IMR-90 (cell line): ENCODE results near the gene LSM12. TPM values are rescaled to one million over a fixed set of nuclear protein-coding genes. Genes with fewer than 3 reads are reported as not detected.
A peak's percentile ranks its signal among the peaks of the same experiment; 100 is the strongest.

ENCODE experiments used
- ATAC-seq: fragments of 200-7000 bp; cut with Tn5 transposase; 2 replicates; pipeline ENCODE4 v1.9.1; 2020; ENCODE audit warnings: low read depth, mild to moderate bottlenecking, moderate library complexity
- BruUV-seq: library from RNA; stranded (reverse); fragments of 400-500 nt; replicated peaks from 2 replicates; lab custom pipeline; 2021; lab: Mats Ljungman, UMichigan
- CTCF ChIA-PET: fragments of 300-600 bp; formaldehyde crosslinking; extraction: SDS; loops from one replicate; lab custom pipeline; 2021; ENCODE audit warnings: antibody characterized with exemption; lab: Yijun Ruan, JAX
- POLR2A ChIA-PET: fragments of 300-600 bp; sonication (Branson Sonifier 250); formaldehyde crosslinking; loops from one replicate; lab custom pipeline; 2022; ENCODE audit warnings: antibody characterized with exemption; ENCODE audit not compliant: unreplicated experiment; lab: Charles Lee
- DNase-seq: peaks from one replicate; pipeline ENCODE4 v3.0.0; 2013
- H2AFZ ChIP-seq: replicated peaks from 2 replicates; pipeline ENCODE3; 2013; ENCODE audit warnings: low read length, mild to moderate bottlenecking; ENCODE audit not compliant: poor library complexity
- H2AK5ac ChIP-seq: 2 replicates; pipeline ENCODE4 v1.6.1; 2013; ENCODE audit warnings: low read depth, low read length, inconsistent platforms
- H2AK9ac ChIP-seq: replicated peaks from 2 replicates; pipeline ENCODE3; 2013; ENCODE audit warnings: mild to moderate bottlenecking, low read depth, low read length, moderate library complexity; ENCODE audit not compliant: poor library complexity
- H2BK120ac ChIP-seq: 2 replicates; pipeline ENCODE4 v1.6.1; 2013; ENCODE audit warnings: low read depth, low read length, inconsistent platforms
- H2BK15ac ChIP-seq: 3 replicates; pipeline ENCODE4 v1.6.1; 2013; ENCODE audit warnings: low read depth, low read length, inconsistent platforms
- H2BK20ac ChIP-seq: 2 replicates; pipeline ENCODE4 v1.6.1; 2013; ENCODE audit warnings: low read depth, mild to moderate bottlenecking, inconsistent platforms, low read length, moderate library complexity
- H2BK5ac ChIP-seq: 2 replicates; pipeline ENCODE4 v1.6.1; 2013; ENCODE audit warnings: mild to moderate bottlenecking, low read depth, low read length, inconsistent platforms; ENCODE audit not compliant: poor library complexity, severe bottlenecking
- H3K14ac ChIP-seq: replicated peaks from 2 replicates; pipeline ENCODE4 v1.6.1; 2013; ENCODE audit warnings: low read depth, low read length, inconsistent platforms
- H3K18ac ChIP-seq: 2 replicates; pipeline ENCODE4 v1.6.1; 2013; ENCODE audit warnings: low read depth, low read length, control low read depth
- H3K23ac ChIP-seq: 2 replicates; pipeline ENCODE4 v1.6.1; 2013; ENCODE audit warnings: low read depth, low read length, inconsistent platforms
- H3K27ac ChIP-seq: 2 replicates; pipeline ENCODE4 v1.5.1; 2013; ENCODE audit warnings: mild to moderate bottlenecking, control low read depth, low read length; ENCODE audit not compliant: insufficient read depth
- H3K27me3 ChIP-seq: 2 replicates; pipeline ENCODE4 v1.6.1; 2013; ENCODE audit warnings: low read length; ENCODE audit not compliant: control insufficient read depth, insufficient read depth
- H3K36me3 ChIP-seq: 2 replicates; pipeline ENCODE4 v1.6.1; 2013; ENCODE audit warnings: low read length, mixed read lengths; ENCODE audit not compliant: control insufficient read depth, insufficient read depth
- H3K4ac ChIP-seq: 2 replicates; pipeline ENCODE4 v1.6.1; 2013; ENCODE audit warnings: low read depth, low read length, inconsistent platforms
- H3K4me1 ChIP-seq: 2 replicates; pipeline ENCODE4 v1.6.1; 2013; ENCODE audit warnings: low read length, mixed read lengths; ENCODE audit not compliant: control insufficient read depth, insufficient read depth
- H3K4me2 ChIP-seq: 2 replicates; pipeline ENCODE4 v1.6.1; 2013; ENCODE audit warnings: low read depth, mild to moderate bottlenecking, control low read depth, low read length, moderate library complexity
- H3K4me3 ChIP-seq: 2 replicates; pipeline ENCODE4 v1.5.1; 2013; ENCODE audit warnings: low read depth, mild to moderate bottlenecking, control low read depth, low read length, moderate library complexity; ENCODE audit not compliant: insufficient read depth
- H3K56ac ChIP-seq: 2 replicates; pipeline ENCODE4 v1.6.1; 2013; ENCODE audit warnings: low read length, inconsistent platforms; ENCODE audit not compliant: insufficient read depth; ENCODE audit errors: extremely low read depth
- H3K79me1 ChIP-seq, 2 experiments: 2 replicates each; pipeline ENCODE4 v1.6.1; 2013; ENCODE audit warnings: low read length in 2 of 2, inconsistent platforms in 1 of 2, low read depth in 1 of 2
- H3K9ac ChIP-seq: 2 replicates; pipeline ENCODE4 v1.6.1; 2013; ENCODE audit warnings: low read depth, low read length, control low read depth
- H3K9me1 ChIP-seq: 2 replicates; pipeline ENCODE4 v1.6.1; 2013; ENCODE audit warnings: low read length, inconsistent platforms; ENCODE audit not compliant: insufficient read depth
- H3K9me3 ChIP-seq: 2 replicates; pipeline ENCODE4 v1.6.1; 2013; ENCODE audit warnings: low read length; ENCODE audit not compliant: control insufficient read depth, insufficient read depth
- H4K20me1 ChIP-seq: 2 replicates; pipeline ENCODE4 v1.6.1; 2013; ENCODE audit warnings: low read length, inconsistent platforms; ENCODE audit not compliant: insufficient read depth
- H4K5ac ChIP-seq: 2 replicates; pipeline ENCODE4 v1.6.1; 2013; ENCODE audit warnings: mild to moderate bottlenecking, low read depth, low read length, control low read depth
- H4K8ac ChIP-seq, 2 experiments: 2 replicates each; pipeline ENCODE4 v1.6.1; 2013; ENCODE audit warnings: low read depth in 2 of 2, low read length in 2 of 2, control low read depth in 1 of 2, inconsistent platforms in 1 of 2
- H4K91ac ChIP-seq: 2 replicates; pipeline ENCODE4 v1.6.1; 2013; ENCODE audit warnings: low read depth, low read length, inconsistent platforms; ENCODE audit not compliant: insufficient read depth
- BHLHE40 ChIP-seq: fragments of 150-350 bp; IDR thresholded peaks from 2 replicates; pipeline ENCODE4 v1.6.1; 2016; ENCODE audit warnings: mild to moderate bottlenecking, low read depth, low read length
- CHD1 ChIP-seq: IDR thresholded peaks from 2 replicates; pipeline ENCODE4 v1.6.1; 2012; ENCODE audit warnings: low read depth, low read length, improper control_type of control experiment
- ELK1 ChIP-seq: fragments of 150-350 bp; IDR thresholded peaks from 2 replicates; pipeline ENCODE4 v1.6.1; 2016; ENCODE audit warnings: low read depth, mild to moderate bottlenecking, low read length, moderate library complexity, borderline replicate concordance
- MAFK ChIP-seq: IDR thresholded peaks from 2 replicates; pipeline ENCODE4 v1.6.1; 2012; ENCODE audit warnings: low read depth, low read length, improper control_type of control experiment
- MAZ ChIP-seq: IDR thresholded peaks from 2 replicates; pipeline ENCODE4 v1.6.1; 2012; ENCODE audit warnings: low read depth, mild to moderate bottlenecking, low read length, improper control_type of control experiment, moderate library complexity, borderline replicate concordance
- MXI1 ChIP-seq: IDR thresholded peaks from 2 replicates; pipeline ENCODE4 v1.6.1; 2012; ENCODE audit warnings: low read depth, mild to moderate bottlenecking, low read length, moderate library complexity, borderline replicate concordance
- NFE2L2 ChIP-seq: fragments of 150-350 bp; IDR thresholded peaks from 2 replicates; pipeline ENCODE4 v1.6.1; 2016; ENCODE audit warnings: low read depth, mild to moderate bottlenecking, low read length
- RAD21 ChIP-seq: IDR thresholded peaks from 2 replicates; pipeline ENCODE4 v1.6.1; 2012; ENCODE audit warnings: low read length, improper control_type of control experiment
- RCOR1 ChIP-seq: IDR thresholded peaks from 2 replicates; pipeline ENCODE4 v1.6.1; 2012; ENCODE audit warnings: mild to moderate bottlenecking, low read length, improper control_type of control experiment; ENCODE audit not compliant: insufficient replicate concordance
- RFX5 ChIP-seq: IDR thresholded peaks from 2 replicates; pipeline ENCODE4 v1.8.0; 2012; ENCODE audit warnings: low read depth, mild to moderate bottlenecking, low read length, moderate library complexity
- WGBS, 2 experiments: methylation state at CpG; one replicate each; pipeline versions ENCODE4 v1.1.5 to v1.1.7; 2013; ENCODE audit warnings: missing lambda C conversion rate in 2 of 2; ENCODE audit not compliant: insufficient read length in 1 of 2; ENCODE audit errors: extremely low coverage in 2 of 2; 5-methylcytosine and 5-hydroxymethylcytosine counted together
- dilution Hi-C: fragments of 300-500 bp; cut with HindIII; formaldehyde crosslinking; loops from one replicate; pipeline ENCODE4 v1.14.3; 2018; ENCODE audit warnings: low sequenced_read_pairs; ENCODE audit not compliant: unreplicated experiment
- in situ Hi-C: fragments of 300-500 bp; cut with MboI; formaldehyde crosslinking; loops from 3 replicates; pipeline ENCODE4 v1.14.3; 2019; ENCODE audit warnings: low sequenced_read_pairs, inconsistent platforms, mixed read lengths
- intact Hi-C: fragments of 100-400 bp; cut with micrococcal nuclease; formaldehyde crosslinking; loops from 2 replicates; pipeline ENCODE4 v1.10.0; 2022
- polyA plus RNA-seq, 3 experiments: library from polyadenylated mRNA; depleted of rRNA; stranded (reverse); fragments of >200 nt; gene quantifications; 2 replicates each; pipeline ENCODE4 v1.2.3, GENCODE V29; 2012; ENCODE audit warnings: low replicate concordance in 1 of 3
- total RNA-seq: library from RNA; depleted of rRNA; stranded (reverse); fragments of >200 nt; gene quantifications from 2 replicates; pipeline ENCODE4 v1.2.3, GENCODE V29; 2012

Gene LSM12
- total and polyA plus RNA-seq, 2 of the 4 experiments (the other 2 are of a cell fraction) = 38.0 to 41.0 TPM

GRCh38 chr17:44010966-44011647 lies 55.4 kb downstream of the LSM12 start:
- Histone ChIP-seq H3K4me3 (no peak overlapping the region), H3K9me3 (no peaks in the 10 kb centered on the region), H3K56ac (peak overlapping the region; percentile 1; the same call in 1 of the 2 replicates), H3K4me2 (peak overlapping the region; percentile 38; the same call in 1 of the 2 replicates), H3K36me3 (no peaks in the 10 kb centered on the region; the same call in 1 of the 2 replicates), H3K27ac (peak overlapping the region; percentile 87; the same call in 1 of the 2 replicates), H2AFZ (peak overlapping the region; percentile 75), H4K5ac (peak overlapping the region; percentile 17; the same call in 1 of the 2 replicates), H2AK9ac (peak overlapping the region; percentile 49), H3K23ac (peak overlapping the region; percentile 41), H4K20me1 (no peaks in the 10 kb centered on the region), H3K14ac (peak overlapping the region; percentile 20; the same call in 1 of the 2 replicates), H3K4ac (peak overlapping the region; percentile 85), H2BK15ac (no peak overlapping the region; the same call in 2 of the 3 replicates), H2BK20ac (peak overlapping the region; percentile 3), H4K91ac (peak overlapping the region; percentile 31; the same call in 1 of the 2 replicates), H3K4me1 (peaks cover 24% of the 10 kb centered on the region; the same call in 1 of the 2 replicates), H2BK5ac (peak overlapping the region; percentile 47), H3K27me3 (no peaks in the 10 kb centered on the region; the same call in 1 of the 2 replicates), H3K18ac (no peak overlapping the region; the same call in 1 of the 2 replicates), H3K9me1 (peaks cover 19% of the 10 kb centered on the region), H3K9ac (peak overlapping the region; percentile 33; the same call in 1 of the 2 replicates), H2AK5ac (peak overlapping the region; percentile 68; the same call in 1 of the 2 replicates), H4K8ac (peak overlapping the region in 1 of 2 experiments; percentile 53; a peak in 1 of 4 replicates), H2BK120ac (peak overlapping the region; percentile 20), H3K79me1 (peaks cover 9 to 68% of the 10 kb centered on the region in 2 experiments)
- ChIA-PET CTCF (no interaction called here), POLR2A (no interaction called here)
- TF ChIP-seq BHLHE40 = no peak
- no peak for TF ChIP-seq RFX5
- no peak for TF ChIP-seq RAD21
- no peak for TF ChIP-seq ELK1
- no peak for TF ChIP-seq CHD1
- no peak for TF ChIP-seq MXI1
- no peak for TF ChIP-seq MAFK
- TF ChIP-seq NFE2L2 = no peak
- no peak for TF ChIP-seq MAZ
- no peak for TF ChIP-seq RCOR1
- intact Hi-C loops = no loop called here
- ATAC-seq (peak; percentile 13), DNase-seq (peak; percentile 79)
- dilution Hi-C loops = no loop called here
- WGBS, 2 experiments = 0% methylated on average over 1 of the region's 4 CpGs; no CpG with 5 or more reads in 1 of the 2 experiments
- no TSS peak for BruUV-seq
- in situ Hi-C loops = no loop called here
